ENCODE data around the gene PARD6G.
"Not testable (repeated sequence)": the region's sequence is repeated elsewhere in the genome, so short reads cannot be mapped to it uniquely, and the experiment has no call there.

PARD6G gene

GRCh38 chr18:80167931-80168330 lies 79.4 kb downstream of the PARD6G start:
- no peak overlapping the region for H3K27ac ChIP-seq
- TF ChIP-seq ZFX (IDR thresholded peaks at IDR 0.05) = no peak
- TF ChIP-seq, protein P1, sequence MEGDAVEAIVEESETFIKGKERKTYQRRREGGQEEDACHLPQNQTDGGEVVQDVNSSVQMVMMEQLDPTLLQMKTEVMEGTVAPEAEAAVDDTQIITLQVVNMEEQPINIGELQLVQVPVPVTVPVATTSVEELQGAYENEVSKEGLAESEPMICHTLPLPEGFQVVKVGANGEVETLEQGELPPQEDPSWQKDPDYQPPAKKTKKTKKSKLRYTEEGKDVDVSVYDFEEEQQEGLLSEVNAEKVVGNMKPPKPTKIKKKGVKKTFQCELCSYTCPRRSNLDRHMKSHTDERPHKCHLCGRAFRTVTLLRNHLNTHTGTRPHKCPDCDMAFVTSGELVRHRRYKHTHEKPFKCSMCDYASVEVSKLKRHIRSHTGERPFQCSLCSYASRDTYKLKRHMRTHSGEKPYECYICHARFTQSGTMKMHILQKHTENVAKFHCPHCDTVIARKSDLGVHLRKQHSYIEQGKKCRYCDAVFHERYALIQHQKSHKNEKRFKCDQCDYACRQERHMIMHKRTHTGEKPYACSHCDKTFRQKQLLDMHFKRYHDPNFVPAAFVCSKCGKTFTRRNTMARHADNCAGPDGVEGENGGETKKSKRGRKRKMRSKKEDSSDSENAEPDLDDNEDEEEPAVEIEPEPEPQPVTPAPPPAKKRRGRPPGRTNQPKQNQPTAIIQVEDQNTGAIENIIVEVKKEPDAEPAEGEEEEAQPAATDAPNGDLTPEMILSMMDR (conservative IDR thresholded peaks at IDR 0.05) = no peak

GRCh38 chr18:80167331-80167730 lies 80.0 kb downstream of the PARD6G start:
- no peak overlapping the region for H3K27ac ChIP-seq
- TF ChIP-seq, protein P1 (conservative IDR thresholded peaks at IDR 0.05) = no peak
- TF ChIP-seq ZFX (IDR thresholded peaks at IDR 0.05) = no peak

DNA sequence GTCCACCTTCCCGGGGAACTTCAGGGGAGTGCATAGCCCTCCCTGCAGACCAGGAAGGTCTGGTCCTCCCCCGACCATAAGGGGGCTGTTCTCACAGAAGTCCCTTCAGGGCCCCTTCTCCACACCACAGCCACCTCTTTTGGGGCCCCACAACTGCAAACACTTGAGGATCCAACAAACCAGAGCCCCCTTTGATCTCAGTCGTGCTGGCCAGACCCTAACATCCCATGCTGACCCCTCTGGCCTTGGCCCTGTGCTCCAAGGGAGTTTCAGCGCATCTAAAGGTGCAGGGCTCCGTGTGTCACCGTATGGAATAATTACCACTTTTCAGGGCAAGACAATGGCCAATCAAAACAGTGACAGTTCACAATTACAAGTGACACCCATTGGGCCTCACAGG lies 80.6 kb downstream of the PARD6G start:
- no peak overlapping the region for H3K27ac ChIP-seq
- TF ChIP-seq, protein P1 (conservative IDR thresholded peaks at IDR 0.05) = no peak
- no peak for TF ChIP-seq ZFX (IDR thresholded peaks at IDR 0.05)

DNA sequence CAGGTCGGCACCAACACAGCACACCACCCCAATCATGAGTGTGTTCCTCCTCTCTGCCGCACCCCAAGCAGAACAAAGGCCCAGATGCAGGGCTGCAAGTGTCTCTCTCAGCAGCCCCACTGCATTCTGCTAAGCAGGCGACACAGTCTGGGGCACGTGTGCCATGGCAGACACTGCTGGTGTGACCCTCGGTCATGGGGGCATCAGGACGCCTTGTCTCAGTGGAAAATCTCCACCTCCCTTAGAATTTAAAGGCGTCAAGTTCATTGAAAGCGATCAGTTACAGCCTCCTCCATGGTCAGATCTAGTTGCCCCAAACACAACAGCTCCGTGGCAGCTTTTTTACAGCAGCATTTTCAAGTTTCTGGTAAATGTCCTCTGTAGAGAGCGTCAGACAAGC lies 81.1 kb downstream of the PARD6G start:
- H3K27ac ChIP-seq = no peak overlapping the region
- no peak for TF ChIP-seq ZFX (IDR thresholded peaks at IDR 0.05)
- TF ChIP-seq, protein P1 (conservative IDR thresholded peaks at IDR 0.05) = no peak

- not testable (repeated sequence) for H3K27ac ChIP-seq
Measured at GRCh38 chr18:80164727-80165355, 82.5 kb downstream of the PARD6G start.

GRCh38 chr18:80163183-80163582 lies 84.1 kb downstream of the PARD6G start:
- TF ChIP-seq, protein P1 (conservative IDR thresholded peaks at IDR 0.05) = no peak
- TF ChIP-seq ZFX (IDR thresholded peaks at IDR 0.05) = no peak
- no peak overlapping the region for H3K27ac ChIP-seq

DNA sequence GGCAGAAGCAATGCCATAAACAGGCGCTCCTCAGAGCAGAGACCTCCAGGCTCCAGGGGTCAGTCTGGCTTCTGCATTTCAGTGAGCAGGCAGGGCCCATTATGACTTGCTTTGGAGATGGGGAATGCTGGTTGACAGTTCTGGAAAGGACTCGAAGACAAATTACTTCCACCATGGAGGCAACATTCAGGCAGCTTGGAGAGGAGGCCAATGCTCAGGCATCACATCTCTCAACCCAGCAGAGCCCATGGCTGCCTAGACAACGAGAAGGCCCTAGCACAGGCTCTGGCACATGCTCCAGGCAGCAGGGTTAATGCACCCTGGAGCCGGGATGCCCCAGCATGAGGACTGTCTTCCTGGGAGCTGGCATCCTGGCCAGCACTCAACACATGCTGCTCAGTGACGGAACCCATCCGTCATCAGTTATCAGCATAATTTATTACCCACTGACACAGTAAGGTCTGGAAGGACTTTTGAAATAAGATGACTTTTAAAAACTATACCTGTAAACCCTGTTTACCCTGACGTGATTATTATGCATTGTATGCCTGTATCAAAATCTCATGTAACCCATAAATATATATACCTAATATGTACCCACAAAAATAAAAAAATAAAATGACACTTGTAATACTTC lies 85.4 kb downstream of the PARD6G start:
- TF ChIP-seq, protein P1 (conservative IDR thresholded peaks at IDR 0.05) = no peak
- no peak for TF ChIP-seq ZFX (IDR thresholded peaks at IDR 0.05)
- no peak overlapping the region for H3K27ac ChIP-seq
